ENCODE data around the gene EML5. TPM values are rescaled to one million over a fixed set of nuclear protein-coding genes. Genes with fewer than 3 reads are reported as not detected.

Gene EML5
- total RNA-seq, 3 donors from 2014 or later (not counting 1 experiment from before 2014, with no cell fraction given) = 0.68 to 1.3 (median 1.0) TPM

DNA sequence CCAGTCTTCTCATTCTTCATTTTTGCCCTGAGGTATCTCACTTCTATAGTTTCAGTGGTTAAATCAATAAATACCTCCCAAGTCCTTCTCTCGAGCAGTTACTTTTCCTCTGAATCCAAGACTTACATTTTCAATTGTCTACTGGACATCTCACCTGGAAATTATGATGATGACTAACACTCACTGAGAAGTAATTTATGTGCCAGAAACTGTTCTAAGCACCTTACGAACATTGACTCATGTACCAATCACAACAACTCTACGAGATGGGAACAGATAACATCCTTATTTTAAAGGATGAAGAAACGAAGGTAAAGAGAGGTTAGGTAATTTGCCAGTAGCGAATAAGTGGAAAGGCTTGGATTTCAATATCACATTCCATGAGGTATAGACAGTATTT lies 94.1 kb downstream of the EML5 start:
- DNase-seq (no peak), ATAC-seq (no peak)
- Mint-ChIP-seq H3K27me3 (ENCODE audit: low read depth in 2 of 2) (peaks cover 5 to 23% of the 10 kb centered on the region in 2 donors), H3K4me3 (no peak overlapping the region), H3K4me1 (no peaks in the 10 kb centered on the region), H3K27ac (no peak overlapping the region), H3K36me3 (no peaks in the 10 kb centered on the region), H3K9me3 (no peaks in the 10 kb centered on the region)
- H3K27ac ChIP-seq (ENCODE audit: low read length) = no peak overlapping the region
- no peaks in the 10 kb centered on the region for H3K36me3 ChIP-seq (ENCODE audit: control insufficient read depth, insufficient read depth, low read length)
- H3K4me1 ChIP-seq (ENCODE audit: control insufficient read depth, insufficient read depth, low read length) = no peaks in the 10 kb centered on the region
- intact Hi-C loops (cut with micrococcal nuclease) = no loop called here
- peaks cover 2% of the 10 kb centered on the region for H3K27me3 ChIP-seq (ENCODE audit: control insufficient read depth, insufficient read depth, low read length)
- TF ChIP-seq, protein P1, sequence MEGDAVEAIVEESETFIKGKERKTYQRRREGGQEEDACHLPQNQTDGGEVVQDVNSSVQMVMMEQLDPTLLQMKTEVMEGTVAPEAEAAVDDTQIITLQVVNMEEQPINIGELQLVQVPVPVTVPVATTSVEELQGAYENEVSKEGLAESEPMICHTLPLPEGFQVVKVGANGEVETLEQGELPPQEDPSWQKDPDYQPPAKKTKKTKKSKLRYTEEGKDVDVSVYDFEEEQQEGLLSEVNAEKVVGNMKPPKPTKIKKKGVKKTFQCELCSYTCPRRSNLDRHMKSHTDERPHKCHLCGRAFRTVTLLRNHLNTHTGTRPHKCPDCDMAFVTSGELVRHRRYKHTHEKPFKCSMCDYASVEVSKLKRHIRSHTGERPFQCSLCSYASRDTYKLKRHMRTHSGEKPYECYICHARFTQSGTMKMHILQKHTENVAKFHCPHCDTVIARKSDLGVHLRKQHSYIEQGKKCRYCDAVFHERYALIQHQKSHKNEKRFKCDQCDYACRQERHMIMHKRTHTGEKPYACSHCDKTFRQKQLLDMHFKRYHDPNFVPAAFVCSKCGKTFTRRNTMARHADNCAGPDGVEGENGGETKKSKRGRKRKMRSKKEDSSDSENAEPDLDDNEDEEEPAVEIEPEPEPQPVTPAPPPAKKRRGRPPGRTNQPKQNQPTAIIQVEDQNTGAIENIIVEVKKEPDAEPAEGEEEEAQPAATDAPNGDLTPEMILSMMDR (IDR thresholded peaks at IDR 0.05) = no peak
- no peaks in the 10 kb centered on the region for H3K9me3 ChIP-seq (ENCODE audit: control insufficient read depth, insufficient read depth, low read length)
- H3K4me3 ChIP-seq (ENCODE audit: low read length) = no peak overlapping the region
- WGBS (ENCODE audit: insufficient coverage) = 100% methylated on average over 1 of the region's 5 CpGs

DNA sequence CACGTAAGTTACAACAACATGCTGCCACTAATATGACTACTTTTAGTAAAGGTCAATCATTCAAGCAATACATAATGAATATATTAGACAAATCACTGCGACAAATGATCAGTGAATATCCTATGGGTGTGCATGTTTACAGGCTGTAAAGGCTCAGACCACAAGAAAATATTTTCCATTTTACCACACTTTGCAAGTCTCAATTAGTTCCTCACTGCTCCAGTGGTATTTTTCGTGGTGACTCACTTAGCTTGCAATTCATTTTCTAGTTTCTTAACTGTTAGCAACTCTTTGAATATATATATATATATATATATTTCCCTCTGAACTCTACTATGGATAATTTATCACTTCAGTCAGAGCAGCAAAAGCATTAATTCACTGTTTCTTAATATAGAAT lies 96.9 kb downstream of the EML5 start:
- Histone ChIP-seq H3K9me3 (ENCODE audit: control insufficient read depth, insufficient read depth, low read length) (no peaks in the 10 kb centered on the region), H3K36me3 (ENCODE audit: control insufficient read depth, insufficient read depth, low read length) (no peaks in the 10 kb centered on the region), H3K27ac (ENCODE audit: low read length) (no peak overlapping the region), H3K4me3 (ENCODE audit: low read length) (no peak overlapping the region), H3K4me1 (ENCODE audit: control insufficient read depth, insufficient read depth, low read length) (no peaks in the 10 kb centered on the region), H3K27me3 (ENCODE audit: control insufficient read depth, insufficient read depth, low read length) (no peaks in the 10 kb centered on the region)
- 100% methylated on average over 1 of the region's 3 CpGs for WGBS (ENCODE audit: insufficient coverage)
- H3K36me3 Mint-ChIP-seq = no peaks in the 10 kb centered on the region
- no peaks in the 10 kb centered on the region for H3K9me3 Mint-ChIP-seq
- TF ChIP-seq, protein P1 (IDR thresholded peaks at IDR 0.05) = no peak
- intact Hi-C loops (cut with micrococcal nuclease) = no loop called here
- H3K27me3 Mint-ChIP-seq (ENCODE audit: low read depth in 2 of 2) = peaks cover 3 to 16% of the 10 kb centered on the region in 2 donors
- no peak for ATAC-seq
- no peaks in the 10 kb centered on the region for H3K4me1 Mint-ChIP-seq
- H3K4me3 Mint-ChIP-seq = no peak overlapping the region
- no peak overlapping the region for H3K27ac Mint-ChIP-seq
- no peak for DNase-seq

GRCh38 chr14:88688386-88688785 lies 104.4 kb downstream of the EML5 start:
- Histone ChIP-seq H3K27me3 (ENCODE audit: control insufficient read depth, insufficient read depth, low read length) (no peaks in the 10 kb centered on the region), H3K9me3 (ENCODE audit: control insufficient read depth, insufficient read depth, low read length) (no peaks in the 10 kb centered on the region), H3K4me1 (ENCODE audit: control insufficient read depth, insufficient read depth, low read length) (no peaks in the 10 kb centered on the region), H3K27ac (ENCODE audit: low read length) (no peak overlapping the region), H3K36me3 (ENCODE audit: control insufficient read depth, insufficient read depth, low read length) (no peaks in the 10 kb centered on the region), H3K4me3 (ENCODE audit: low read length) (no peak overlapping the region)
- Mint-ChIP-seq H3K4me1 (no peaks in the 10 kb centered on the region), H3K27me3 (ENCODE audit: low read depth in 2 of 2) (no peaks in the 10 kb centered on the region), H3K4me3 (no peak overlapping the region), H3K36me3 (no peaks in the 10 kb centered on the region), H3K27ac (no peak overlapping the region), H3K9me3 (no peaks in the 10 kb centered on the region)
- TF ChIP-seq, protein P1 (IDR thresholded peaks at IDR 0.05) = no peak
- intact Hi-C loops (cut with micrococcal nuclease) = no loop called here
- DNase-seq (no peak), ATAC-seq (no peak)

DNA sequence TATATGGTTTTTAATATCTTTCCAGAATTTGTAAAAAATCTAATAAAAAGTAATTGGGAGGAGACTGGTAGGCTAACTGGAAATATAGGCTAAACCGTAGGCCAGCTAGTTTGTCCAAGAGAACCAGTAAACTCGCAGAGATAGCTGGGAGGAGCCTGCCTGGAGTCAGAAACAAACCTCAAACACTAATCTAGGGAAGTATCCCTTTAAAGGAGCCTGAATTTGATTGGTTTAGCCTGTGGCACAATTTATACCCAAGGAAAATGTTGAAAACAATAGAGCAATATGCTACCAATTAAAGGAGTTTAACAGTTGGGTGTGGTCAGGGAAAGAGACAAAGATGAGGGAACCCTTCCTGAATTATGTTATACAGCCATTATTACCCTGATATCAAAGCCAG lies 109.6 kb downstream of the EML5 start:
- Mint-ChIP-seq H3K36me3 (no peaks in the 10 kb centered on the region), H3K4me1 (no peaks in the 10 kb centered on the region), H3K27ac (no peak overlapping the region), H3K4me3 (no peak overlapping the region), H3K9me3 (no peaks in the 10 kb centered on the region), H3K27me3 (ENCODE audit: low read depth in 2 of 2) (no peaks in the 10 kb centered on the region)
- intact Hi-C loops (cut with micrococcal nuclease) = no loop called here
- no peak for DNase-seq
- no peak for ATAC-seq
- 90% methylated on average over 2 of the region's 2 CpGs for WGBS (ENCODE audit: insufficient coverage)
- Histone ChIP-seq H3K36me3 (ENCODE audit: control insufficient read depth, insufficient read depth, low read length) (no peaks in the 10 kb centered on the region), H3K4me3 (ENCODE audit: low read length) (no peak overlapping the region), H3K4me1 (ENCODE audit: control insufficient read depth, insufficient read depth, low read length) (no peaks in the 10 kb centered on the region), H3K27ac (ENCODE audit: low read length) (no peak overlapping the region), H3K9me3 (ENCODE audit: control insufficient read depth, insufficient read depth, low read length) (no peaks in the 10 kb centered on the region), H3K27me3 (ENCODE audit: control insufficient read depth, insufficient read depth, low read length) (no peaks in the 10 kb centered on the region)
- TF ChIP-seq, protein P1 (IDR thresholded peaks at IDR 0.05) = no peak
